Brain microvascular endothelial cell (primary cell): Measurements from ENCODE around the gene USP6NL.

Experiments
- DNase-seq: peaks from one replicate; pipeline ENCODE4 v3.0.0-alpha.2; 2020
- H3K27ac ChIP-seq: fragments of 250-450 bp; sonication (Bioruptor Pico); 2 replicates; pipeline ENCODE4 v1.5.1; 2020; ENCODE audit warnings: mild to moderate bottlenecking, moderate library complexity
- H3K27me3 ChIP-seq: fragments of 250-450 bp; sonication (Bioruptor Pico); replicated peaks from 2 replicates; pipeline ENCODE4 v1.5.1; 2020; ENCODE audit warnings: mild to moderate bottlenecking
- H3K36me3 ChIP-seq: fragments of 250-450 bp; sonication (Bioruptor Pico); replicated peaks from 2 replicates; pipeline ENCODE4 v1.5.1; 2020; ENCODE audit warnings: mild to moderate bottlenecking
- H3K4me3 ChIP-seq: 2 replicates; pipeline ENCODE4 v1.5.1; 2011; ENCODE audit warnings: low read depth, mild to moderate bottlenecking, control low read depth, low read length, moderate library complexity
- in situ Hi-C: cut with HindIII; loops from 2 replicates; pipeline ENCODE4 v1.10.0; 2017; ENCODE audit warnings: low sequenced_read_pairs, low pct_ligation_motif_present
- TF ChIP-seq, protein P1 (sequence below): IDR thresholded peaks from 2 replicates; pipeline ENCODE4 v1.5.1; 2011; ENCODE audit warnings: low read depth, mild to moderate bottlenecking, moderate library complexity, low read length, control low read depth, inconsistent platforms; ENCODE audit errors: missing control alignments

The USP6NL gene

DNA sequence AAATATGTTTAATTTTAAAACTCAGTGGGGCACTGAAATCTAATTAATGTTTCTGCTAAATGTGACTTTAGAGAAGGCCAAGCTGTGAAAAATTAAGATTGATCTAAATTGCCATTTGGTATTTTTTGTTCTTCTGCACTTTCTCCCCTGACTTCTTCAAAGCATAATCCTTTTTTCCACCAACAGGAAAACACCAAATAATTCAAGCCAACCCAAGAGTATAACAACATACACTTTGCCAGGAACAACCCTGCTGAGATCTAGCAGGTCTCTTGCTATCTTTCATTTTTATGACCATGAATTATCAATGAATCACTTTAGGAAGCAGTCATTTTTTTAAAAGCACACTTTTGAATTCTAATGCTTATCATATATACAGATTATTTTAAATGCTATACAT is 100.1 kb downstream of the USP6NL start:
- Histone ChIP-seq H3K36me3 (no peaks in the 10 kb centered on the region), H3K27ac (no peak overlapping the region), H3K4me3 (no peak overlapping the region), H3K27me3 (no peaks in the 10 kb centered on the region)
- TF ChIP-seq, protein P1, sequence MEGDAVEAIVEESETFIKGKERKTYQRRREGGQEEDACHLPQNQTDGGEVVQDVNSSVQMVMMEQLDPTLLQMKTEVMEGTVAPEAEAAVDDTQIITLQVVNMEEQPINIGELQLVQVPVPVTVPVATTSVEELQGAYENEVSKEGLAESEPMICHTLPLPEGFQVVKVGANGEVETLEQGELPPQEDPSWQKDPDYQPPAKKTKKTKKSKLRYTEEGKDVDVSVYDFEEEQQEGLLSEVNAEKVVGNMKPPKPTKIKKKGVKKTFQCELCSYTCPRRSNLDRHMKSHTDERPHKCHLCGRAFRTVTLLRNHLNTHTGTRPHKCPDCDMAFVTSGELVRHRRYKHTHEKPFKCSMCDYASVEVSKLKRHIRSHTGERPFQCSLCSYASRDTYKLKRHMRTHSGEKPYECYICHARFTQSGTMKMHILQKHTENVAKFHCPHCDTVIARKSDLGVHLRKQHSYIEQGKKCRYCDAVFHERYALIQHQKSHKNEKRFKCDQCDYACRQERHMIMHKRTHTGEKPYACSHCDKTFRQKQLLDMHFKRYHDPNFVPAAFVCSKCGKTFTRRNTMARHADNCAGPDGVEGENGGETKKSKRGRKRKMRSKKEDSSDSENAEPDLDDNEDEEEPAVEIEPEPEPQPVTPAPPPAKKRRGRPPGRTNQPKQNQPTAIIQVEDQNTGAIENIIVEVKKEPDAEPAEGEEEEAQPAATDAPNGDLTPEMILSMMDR = no peak
- in situ Hi-C loops = loop anchor here (25.0 kb wide), 1 partner anchor 251 kb away; no protein-coding TSS in a partner anchor
- no peak for DNase-seq

DNA sequence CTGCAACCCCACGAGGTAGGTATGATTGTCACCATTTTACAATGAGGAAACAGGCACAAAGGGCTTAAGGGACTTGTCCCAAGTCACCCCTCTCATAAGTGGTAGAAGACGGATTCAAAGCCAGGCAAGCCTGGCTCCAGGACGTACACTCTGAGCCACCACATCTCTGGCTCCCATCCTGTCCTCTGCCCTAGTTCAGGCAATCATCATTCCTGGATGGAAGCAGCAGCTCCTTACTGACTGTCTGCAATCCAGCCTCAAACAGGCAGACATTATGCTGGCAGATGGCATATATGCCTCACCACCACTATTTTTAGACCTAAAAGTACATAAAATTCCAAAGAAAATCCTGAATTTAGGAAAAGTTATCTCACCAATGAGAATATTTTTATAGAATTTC is 100.7 kb downstream of the USP6NL start:
- no peaks in the 10 kb centered on the region for H3K36me3 ChIP-seq
- in situ Hi-C loops = loop anchor here (25.0 kb wide), 1 partner anchor 252 kb away; no protein-coding TSS in a partner anchor

DNA sequence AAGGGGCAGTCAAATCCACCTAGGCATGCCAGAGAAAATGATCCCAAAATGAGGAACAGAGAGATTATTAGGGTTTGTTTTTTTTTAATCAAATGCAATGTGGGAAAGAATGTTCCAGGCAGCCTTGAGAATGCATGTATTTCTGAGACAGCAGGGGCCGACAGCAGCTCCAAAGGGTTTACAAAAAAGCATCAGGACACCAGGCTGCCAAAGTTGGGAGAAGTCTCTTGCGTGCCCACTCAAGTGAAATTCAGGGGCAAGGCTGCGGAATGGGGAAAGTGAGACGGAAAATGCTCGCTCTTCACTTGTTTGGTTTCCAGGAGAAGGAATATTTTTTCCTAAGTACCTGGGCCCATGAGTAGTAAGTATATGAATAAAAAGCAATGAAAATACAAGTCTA is 101.2 kb downstream of the USP6NL start:
- DNase-seq = no peak
- Histone ChIP-seq H3K4me3 (no peak overlapping the region), H3K36me3 (no peaks in the 10 kb centered on the region), H3K27me3 (no peaks in the 10 kb centered on the region), H3K27ac (no peak overlapping the region)
- in situ Hi-C loops = loop anchor here (25.0 kb wide), 1 partner anchor 252 kb away; no protein-coding TSS in a partner anchor
- TF ChIP-seq, protein P1 = no peak

More for the DNA sequence above, 100.7 kb downstream of the USP6NL start:
- TF ChIP-seq, protein P1 = no peak
- Histone ChIP-seq H3K27ac (no peak overlapping the region), H3K4me3 (no peak overlapping the region), H3K27me3 (no peaks in the 10 kb centered on the region)
- no peak for DNase-seq

DNA sequence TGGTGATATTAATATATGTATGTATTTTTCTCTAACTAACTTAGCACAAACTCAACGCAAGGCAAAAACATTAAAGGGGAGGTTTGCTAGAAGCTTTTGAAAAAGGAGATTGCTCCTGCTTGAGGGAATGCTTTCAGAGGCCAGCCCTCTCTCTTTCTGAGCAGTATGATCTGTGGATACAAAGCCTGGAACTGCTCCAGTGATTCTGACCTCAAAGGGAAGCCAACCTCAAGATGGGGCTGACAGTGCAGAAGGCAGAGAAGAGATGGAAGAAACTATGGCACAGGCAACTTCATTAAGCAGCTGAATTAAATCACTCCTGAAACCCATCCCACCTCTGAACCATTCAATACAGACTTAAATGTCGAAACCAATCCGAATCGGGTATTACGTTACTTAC is 102.4 kb downstream of the USP6NL start:
- TF ChIP-seq, protein P1 = no peak
- H3K27ac ChIP-seq = no peak overlapping the region
- H3K4me3 ChIP-seq = no peak overlapping the region
- no peak for DNase-seq
- in situ Hi-C loops = loop anchor here (25.0 kb wide), 1 partner anchor 253 kb away; no protein-coding TSS in a partner anchor
- no peaks in the 10 kb centered on the region for H3K36me3 ChIP-seq
- no peaks in the 10 kb centered on the region for H3K27me3 ChIP-seq

DNA sequence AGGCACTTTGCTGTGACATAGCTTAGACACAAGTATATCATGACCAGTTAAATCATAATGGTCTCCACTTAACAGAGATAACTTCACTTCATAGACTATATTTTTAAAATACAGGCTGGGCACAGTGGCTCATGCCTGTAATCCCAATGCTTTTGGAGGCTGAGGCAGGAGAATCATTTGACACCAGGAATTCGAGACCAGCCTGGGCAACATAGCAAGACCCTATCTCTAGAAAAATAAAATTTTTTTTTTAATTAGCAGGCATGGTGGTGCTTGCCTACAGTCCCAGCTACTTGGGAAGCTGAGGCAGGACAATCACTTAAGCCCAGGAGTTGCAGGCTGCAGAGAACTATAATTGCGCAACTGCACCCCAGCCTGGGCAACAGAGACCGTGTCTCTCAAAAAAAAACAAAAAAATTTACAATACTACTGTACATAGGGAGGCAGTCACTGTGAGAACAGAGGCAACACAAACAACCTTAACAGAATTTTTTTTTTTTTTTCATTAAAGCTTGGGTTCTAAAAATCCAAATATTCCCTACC is 105.1 kb downstream of the USP6NL start:
- H3K27ac ChIP-seq = no peak overlapping the region
- in situ Hi-C loops = loop anchor here (25.0 kb wide), 1 partner anchor 256 kb away; no protein-coding TSS in a partner anchor
- DNase-seq = no peak

More for the DNA sequence above, 105.1 kb downstream of the USP6NL start:
- Histone ChIP-seq H3K36me3 (no peaks in the 10 kb centered on the region), H3K4me3 (no peak overlapping the region), H3K27me3 (no peaks in the 10 kb centered on the region)
- TF ChIP-seq, protein P1 = no peak
